ENCODE measurements around the gene PLP2. TPM values are rescaled to one million over a fixed set of nuclear protein-coding genes. Genes with fewer than 3 reads are reported as not detected.

Gene PLP2
- polyA plus RNA-seq, 1 donor (not counting 4 experiments of a cell fraction or from before 2014, with no cell fraction given): 358 TPM

DNA sequence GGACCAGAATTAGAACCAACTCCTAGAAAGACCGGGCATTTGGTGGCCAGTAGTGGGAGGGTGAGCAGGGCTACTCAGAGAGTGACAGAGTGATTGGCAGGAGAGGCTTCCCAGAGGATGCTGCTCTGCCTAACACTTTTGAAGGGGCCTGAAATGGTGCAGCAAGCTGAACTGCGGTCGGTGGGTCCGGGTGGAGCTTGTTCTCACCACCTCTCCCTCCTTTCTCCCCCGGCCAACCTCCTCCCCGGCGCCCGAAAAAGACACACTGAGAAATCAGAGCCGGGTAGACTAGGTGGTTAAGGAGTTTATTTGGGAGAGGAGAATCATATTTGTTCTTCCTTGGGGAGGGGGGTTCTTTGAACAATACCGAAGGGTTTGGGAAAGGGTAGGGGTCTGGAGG, 15.8 kb downstream of the PLP2 start:
- H3K27me3 ChIP-seq (ENCODE audit: control insufficient read depth, extremely low read depth, insufficient read depth, low read length): no peaks in the 10 kb centered on the region
- peaks cover 4 to 6% of the 10 kb centered on the region in 2 experiments for H3K36me3 ChIP-seq (ENCODE audit: control insufficient read depth in 2 of 2, extremely low read depth in 1 of 2, insufficient read depth in 2 of 2, low read length in 2 of 2)
- FAIRE-seq: no peak
- DNase-seq (ENCODE audit: low read depth, low spot score): no peak
- no peaks in the 10 kb centered on the region for H3K9me1 ChIP-seq (ENCODE audit: control insufficient read depth, extremely low read depth, insufficient read depth, low read length)
- H3K9ac ChIP-seq (ENCODE audit: control insufficient read depth, extremely low read depth, insufficient read depth, low read length): no peak overlapping the region
- H3K4me3 ChIP-seq (ENCODE audit: control insufficient read depth in 2 of 3, extremely low read depth in 1 of 3, insufficient read depth in 2 of 3, low read depth in 1 of 3, low read length in 3 of 3): no peak overlapping the region
- no peak overlapping the region for H2AFZ ChIP-seq (ENCODE audit: control insufficient read depth, low read length)
- no peak overlapping the region for H3K27ac ChIP-seq (ENCODE audit: control insufficient read depth, insufficient read depth, low read length)
- peaks cover 17% of the 10 kb centered on the region for H3K4me1 ChIP-seq (ENCODE audit: control insufficient read depth, extremely low read depth, insufficient read depth, low read length)
- H3K9me3 ChIP-seq (ENCODE audit: control insufficient read depth, low read depth, low read length): no peaks in the 10 kb centered on the region
- H4K20me1 ChIP-seq (ENCODE audit: control insufficient read depth, extremely low read depth, insufficient read depth, low read length): no peaks in the 10 kb centered on the region
- dilution Hi-C loops (cut with MboI; ENCODE audit: extremely low pct_ligation_motif_present, low sequenced_read_pairs): no loop called here
- H3K4me2 ChIP-seq (ENCODE audit: control insufficient read depth, extremely low read depth, insufficient read depth, low read depth, low read length): no peak overlapping the region
- no peak for TF ChIP-seq EZH2 (IDR thresholded peaks at IDR 0.05; ENCODE audit: low read length)
- TF ChIP-seq, protein P1, sequence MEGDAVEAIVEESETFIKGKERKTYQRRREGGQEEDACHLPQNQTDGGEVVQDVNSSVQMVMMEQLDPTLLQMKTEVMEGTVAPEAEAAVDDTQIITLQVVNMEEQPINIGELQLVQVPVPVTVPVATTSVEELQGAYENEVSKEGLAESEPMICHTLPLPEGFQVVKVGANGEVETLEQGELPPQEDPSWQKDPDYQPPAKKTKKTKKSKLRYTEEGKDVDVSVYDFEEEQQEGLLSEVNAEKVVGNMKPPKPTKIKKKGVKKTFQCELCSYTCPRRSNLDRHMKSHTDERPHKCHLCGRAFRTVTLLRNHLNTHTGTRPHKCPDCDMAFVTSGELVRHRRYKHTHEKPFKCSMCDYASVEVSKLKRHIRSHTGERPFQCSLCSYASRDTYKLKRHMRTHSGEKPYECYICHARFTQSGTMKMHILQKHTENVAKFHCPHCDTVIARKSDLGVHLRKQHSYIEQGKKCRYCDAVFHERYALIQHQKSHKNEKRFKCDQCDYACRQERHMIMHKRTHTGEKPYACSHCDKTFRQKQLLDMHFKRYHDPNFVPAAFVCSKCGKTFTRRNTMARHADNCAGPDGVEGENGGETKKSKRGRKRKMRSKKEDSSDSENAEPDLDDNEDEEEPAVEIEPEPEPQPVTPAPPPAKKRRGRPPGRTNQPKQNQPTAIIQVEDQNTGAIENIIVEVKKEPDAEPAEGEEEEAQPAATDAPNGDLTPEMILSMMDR (optimal IDR thresholded peaks at IDR 0.05 in 1 of 3, IDR thresholded peaks at IDR 0.05 in 1 of 3, conservative IDR thresholded peaks at IDR 0.05 in 1 of 3; ENCODE audit: extremely low read depth in 1 of 3, insufficient read depth in 2 of 3, low read length in 3 of 3): no peak
- peaks cover 9% of the 10 kb centered on the region for H3K79me2 ChIP-seq (ENCODE audit: control insufficient read depth, insufficient read depth, low read length)

- Histone ChIP-seq H3K9me3 (ENCODE audit: control insufficient read depth, low read depth, low read length) (no peaks in the 10 kb centered on the region), H3K36me3 (ENCODE audit: control insufficient read depth in 2 of 2, extremely low read depth in 1 of 2, insufficient read depth in 2 of 2, low read length in 2 of 2) (peaks cover 1 to 2% of the 10 kb centered on the region in 2 experiments), H3K9ac (ENCODE audit: control insufficient read depth, extremely low read depth, insufficient read depth, low read length) (no peak overlapping the region), H3K4me2 (ENCODE audit: control insufficient read depth, extremely low read depth, insufficient read depth, low read depth, low read length) (no peak overlapping the region), H3K4me3 (ENCODE audit: control insufficient read depth in 2 of 3, extremely low read depth in 1 of 3, insufficient read depth in 2 of 3, low read depth in 1 of 3, low read length in 3 of 3) (no peak overlapping the region), H4K20me1 (ENCODE audit: control insufficient read depth, extremely low read depth, insufficient read depth, low read length) (no peaks in the 10 kb centered on the region), H3K27me3 (ENCODE audit: control insufficient read depth, extremely low read depth, insufficient read depth, low read length) (no peaks in the 10 kb centered on the region), H3K9me1 (ENCODE audit: control insufficient read depth, extremely low read depth, insufficient read depth, low read length) (no peaks in the 10 kb centered on the region), H2AFZ (ENCODE audit: control insufficient read depth, low read length) (no peak overlapping the region), H3K27ac (ENCODE audit: control insufficient read depth, insufficient read depth, low read length) (no peak overlapping the region), H3K79me2 (ENCODE audit: control insufficient read depth, insufficient read depth, low read length) (peaks cover 5% of the 10 kb centered on the region), H3K4me1 (ENCODE audit: control insufficient read depth, extremely low read depth, insufficient read depth, low read length) (peaks cover 16% of the 10 kb centered on the region)
- FAIRE-seq (no peak), DNase-seq (ENCODE audit: low read depth, low spot score) (no peak)
- dilution Hi-C loops (cut with MboI; ENCODE audit: extremely low pct_ligation_motif_present, low sequenced_read_pairs): no loop called here
- TF ChIP-seq, protein P1 (optimal IDR thresholded peaks at IDR 0.05 in 1 of 3, IDR thresholded peaks at IDR 0.05 in 1 of 3, conservative IDR thresholded peaks at IDR 0.05 in 1 of 3; ENCODE audit: extremely low read depth in 1 of 3, insufficient read depth in 2 of 3, low read length in 3 of 3): no peak
- TF ChIP-seq EZH2 (IDR thresholded peaks at IDR 0.05; ENCODE audit: low read length): no peak
Measured at GRCh38 chrX:49188468-49189076, 16.9 kb downstream of the PLP2 start.

Measured in keratinocyte (primary cell).